GM18909 (cell line): ENCODE measurements around the gene SMIM24.
"Not testable (repeated sequence)": the region's sequence is repeated elsewhere in the genome, so short reads cannot be mapped to it uniquely, and the experiment has no call there.

ENCODE experiments used
- ATAC-seq: cut with Tn5 transposase; IDR thresholded peaks from one replicate; pipeline ENCODE4 v1.9.1; 2021; ENCODE audit warnings: mild to moderate bottlenecking; ENCODE audit not compliant: unreplicated experiment, poor library complexity

The SMIM24 gene

DNA sequence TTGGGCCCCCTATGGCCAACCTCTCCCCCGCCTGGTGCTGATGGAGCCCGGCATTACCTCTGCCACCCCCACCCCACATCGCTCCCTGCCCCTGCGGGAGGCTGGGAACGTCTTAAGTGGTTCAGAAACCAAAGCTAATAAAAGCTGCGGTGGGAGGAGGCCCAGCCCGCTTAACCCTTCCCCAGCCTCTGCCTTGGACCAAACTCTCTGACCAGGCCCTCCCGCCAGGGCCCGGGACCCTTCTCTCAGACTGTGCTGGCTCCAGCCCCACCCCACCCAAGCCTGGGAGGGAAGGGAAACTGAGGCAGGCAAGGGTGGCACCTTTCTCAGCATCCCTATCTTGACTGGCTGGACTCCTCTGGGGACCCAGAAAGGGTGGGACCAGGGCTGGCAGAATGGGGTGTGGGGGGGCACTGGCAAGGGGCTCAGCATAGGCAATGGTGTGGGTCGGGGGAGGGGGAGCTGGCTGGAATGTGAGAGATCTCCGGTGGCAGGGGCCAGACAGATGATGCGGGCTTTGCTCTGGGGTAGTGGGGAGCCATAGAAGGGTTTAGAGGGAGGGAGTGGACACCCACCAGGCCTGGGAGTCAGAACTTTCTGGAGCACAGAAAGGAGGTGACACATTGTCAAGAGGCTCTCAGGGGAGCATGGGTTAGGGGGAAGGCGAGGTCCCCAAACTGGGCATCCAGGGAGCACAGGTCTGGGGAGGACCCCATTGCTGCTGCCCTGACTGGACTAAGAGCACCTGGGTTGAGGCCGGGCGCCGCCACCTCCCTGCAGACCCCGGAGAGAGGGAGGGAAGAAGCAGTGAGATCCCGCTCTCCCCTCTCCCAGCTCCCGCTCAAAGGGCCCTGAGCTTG lies 21.9 kb downstream of the SMIM24 start:
- ATAC-seq, result no peak

DNA sequence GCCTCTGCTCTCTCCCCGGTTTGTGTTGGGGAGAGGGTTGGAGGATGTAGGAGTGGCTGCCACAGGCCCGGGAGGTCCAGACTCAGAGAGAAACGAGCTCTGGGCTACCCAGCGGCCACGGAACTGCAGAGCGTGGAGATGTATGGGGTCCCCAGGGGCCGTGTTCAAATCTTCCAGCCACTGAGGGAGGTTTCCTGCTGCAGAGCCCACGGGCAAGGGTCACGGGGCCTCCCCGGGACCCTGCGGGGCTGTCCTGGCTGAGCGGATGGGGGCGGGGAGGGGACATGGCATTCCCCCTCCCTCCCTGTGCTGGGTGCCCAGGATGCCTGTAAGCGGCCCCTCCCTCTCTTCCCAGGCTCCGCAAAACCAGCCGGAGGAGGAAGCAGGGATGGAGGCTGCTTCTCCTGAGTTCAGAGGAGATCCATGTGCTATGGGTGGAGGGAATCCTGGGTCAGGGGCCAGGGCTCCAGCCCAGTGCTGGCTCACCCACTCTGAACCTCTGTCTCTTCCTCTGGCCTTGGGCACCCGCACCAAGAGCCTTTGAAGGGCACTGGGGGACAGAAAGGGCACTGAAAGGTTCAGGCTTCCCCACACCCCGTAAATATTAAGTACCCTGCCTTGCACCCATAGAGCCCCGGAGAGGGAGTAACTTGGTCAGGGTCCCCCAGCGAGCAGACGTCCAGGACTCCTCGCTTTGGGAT lies 22.6 kb downstream of the SMIM24 start:
- no peak for ATAC-seq

DNA sequence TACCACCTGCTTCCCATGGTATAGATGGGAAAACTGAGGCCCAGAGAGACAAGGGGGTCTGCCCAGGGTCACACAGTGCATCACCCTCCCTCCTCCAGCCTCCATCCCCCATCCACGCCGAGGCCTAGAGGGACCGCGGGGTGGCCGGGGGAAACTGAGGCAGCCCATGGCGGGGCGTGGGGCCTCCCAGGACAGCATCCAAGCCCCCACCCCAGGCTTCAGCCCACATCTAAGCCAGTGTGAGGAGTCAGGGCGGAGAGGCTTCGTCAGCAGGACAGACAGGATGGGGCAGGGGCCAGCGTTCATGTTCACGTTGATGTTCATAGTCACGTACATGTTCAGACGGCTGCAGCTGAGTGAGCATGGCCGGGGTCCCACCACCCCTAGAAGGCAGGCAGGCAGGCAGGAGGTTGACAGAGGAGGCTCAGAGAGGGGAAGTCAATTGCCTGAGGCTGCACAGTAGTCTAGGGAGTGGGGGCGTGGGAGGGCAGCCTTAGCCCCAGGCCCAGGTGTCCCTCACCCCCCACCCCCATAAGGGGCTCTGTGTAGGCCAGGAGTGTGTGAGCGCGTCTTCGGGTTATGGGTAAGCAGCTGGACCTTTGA lies 23.3 kb downstream of the SMIM24 start:
- no peak for ATAC-seq

DNA sequence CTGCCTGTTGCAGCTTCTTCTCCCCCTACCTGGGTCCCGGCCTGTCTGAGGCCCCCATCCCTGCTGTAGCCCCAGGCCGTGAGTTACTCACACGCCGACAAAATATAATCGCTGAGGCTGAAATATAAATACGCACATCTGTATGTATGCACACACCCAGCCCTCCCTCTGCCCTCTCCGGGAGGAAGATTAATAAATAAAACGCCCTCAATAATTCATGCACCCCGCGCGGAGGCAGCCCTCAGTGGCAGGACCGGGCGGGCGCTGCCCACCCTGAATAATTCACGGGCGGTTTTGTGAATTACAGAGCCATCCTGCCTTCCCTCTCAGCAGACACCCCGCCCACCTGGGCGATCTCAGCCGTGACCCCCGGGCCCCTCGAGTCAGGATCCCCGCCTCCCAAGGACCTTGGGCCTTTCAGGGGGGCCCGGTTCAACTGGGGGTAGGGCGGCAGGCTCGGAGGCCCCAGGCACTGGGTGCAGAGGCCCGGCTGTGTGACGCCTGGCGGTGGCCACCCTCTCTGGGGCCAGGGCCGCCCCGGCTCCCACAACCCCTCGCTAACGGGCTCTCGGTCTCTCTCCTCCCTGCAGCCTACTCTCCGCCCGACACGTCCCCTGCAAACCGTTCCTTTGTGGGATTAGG lies 24.2 kb downstream of the SMIM24 start:
- no peak for ATAC-seq

DNA sequence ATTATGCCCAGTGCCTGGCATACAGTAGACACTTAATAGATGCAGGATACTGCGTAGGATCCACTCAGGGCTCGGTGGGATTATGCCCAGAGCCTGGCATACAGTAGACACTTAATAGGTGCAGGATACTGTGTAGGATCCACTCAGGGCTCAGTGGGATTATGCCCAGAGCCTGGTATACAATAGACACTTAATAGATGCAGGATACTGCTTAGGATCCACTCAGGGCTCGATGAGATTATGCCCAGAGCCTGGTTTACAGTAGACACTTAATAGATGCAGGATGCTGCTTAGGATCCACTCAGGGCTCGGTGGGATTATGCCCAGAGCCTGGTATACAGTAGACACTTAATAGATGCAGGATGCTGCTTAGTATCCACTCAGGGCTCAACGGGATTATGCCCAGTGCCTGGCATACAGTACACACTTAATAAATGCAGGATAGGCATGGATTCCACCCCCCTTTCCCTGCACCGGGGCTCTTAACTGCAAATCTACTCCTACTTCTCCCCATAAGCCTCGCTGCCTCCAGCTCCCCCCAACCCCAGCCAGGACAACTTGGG lies 24.9 kb downstream of the SMIM24 start:
- no peak for ATAC-seq

DNA sequence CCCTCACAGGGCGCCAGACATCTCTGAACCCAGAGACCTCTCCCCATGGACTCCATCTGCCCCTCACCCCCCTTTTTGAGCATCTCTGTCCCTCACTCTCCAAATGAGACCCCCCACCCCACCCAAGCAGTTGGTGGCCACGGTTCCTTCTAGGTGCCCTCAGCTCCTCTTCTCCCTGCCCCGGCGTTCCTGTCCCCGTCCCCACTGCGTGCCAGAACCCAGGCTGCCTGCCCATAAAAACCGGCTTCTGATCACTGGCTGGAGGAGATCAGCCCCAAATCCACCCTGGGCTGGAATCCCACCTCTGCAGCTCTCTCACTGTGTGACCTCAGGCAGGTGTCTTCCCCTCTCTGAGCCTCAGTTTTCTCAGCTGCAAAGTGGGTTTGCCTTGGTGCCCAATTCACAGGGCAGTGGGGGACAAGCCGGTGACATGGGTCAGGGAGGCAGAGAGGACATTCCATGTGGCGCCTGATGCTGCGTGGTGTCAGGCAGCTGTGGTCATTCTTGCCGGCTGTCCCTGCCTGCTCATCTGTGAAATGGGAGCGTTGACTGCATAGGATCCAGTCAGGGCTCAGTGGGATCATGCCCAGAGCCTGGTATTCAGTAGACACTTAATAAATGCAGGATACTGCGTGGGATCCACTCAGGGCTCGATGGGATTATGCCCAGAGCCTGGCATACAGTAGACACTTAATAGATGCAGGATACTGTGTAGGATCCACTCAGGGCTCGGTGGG lies 25.5 kb downstream of the SMIM24 start:
- no peak for ATAC-seq

DNA sequence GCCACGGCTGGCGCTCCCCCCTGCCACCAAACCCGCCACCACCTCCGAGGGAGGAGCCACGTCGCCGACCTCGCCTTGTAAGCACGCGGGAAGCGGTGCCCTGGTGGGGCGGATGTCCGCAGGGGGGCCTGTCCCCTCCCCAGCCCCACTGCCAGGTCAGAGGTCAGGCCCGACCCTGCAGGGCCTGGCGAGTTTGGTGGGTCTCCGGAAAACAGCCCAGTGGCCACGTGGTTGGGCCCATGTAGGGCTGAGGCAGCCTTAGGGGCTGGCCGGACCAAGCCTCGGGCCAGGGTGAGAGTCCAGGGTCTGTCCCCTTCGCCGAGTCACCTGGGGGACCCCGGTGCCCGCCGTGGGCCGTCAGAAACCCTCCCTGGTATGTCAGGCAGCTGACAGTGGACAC lies 26.5 kb downstream of the SMIM24 start:
- no peak for ATAC-seq

DNA sequence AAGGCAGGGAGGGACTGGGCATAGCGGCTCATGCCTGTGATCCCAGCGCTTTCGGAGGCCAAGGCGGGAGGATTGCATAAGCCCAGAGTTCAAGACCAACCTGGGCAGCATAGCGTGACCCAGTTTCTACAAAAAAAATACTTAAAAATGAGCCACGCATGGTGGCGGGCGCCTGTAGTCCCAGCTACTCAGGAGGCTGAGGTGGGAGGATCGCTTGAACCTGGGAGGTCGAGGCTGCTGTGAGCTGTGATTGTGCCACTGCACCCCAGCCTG lies 27.4 kb downstream of the SMIM24 start:
- not testable (repeated sequence) for ATAC-seq

DNA sequence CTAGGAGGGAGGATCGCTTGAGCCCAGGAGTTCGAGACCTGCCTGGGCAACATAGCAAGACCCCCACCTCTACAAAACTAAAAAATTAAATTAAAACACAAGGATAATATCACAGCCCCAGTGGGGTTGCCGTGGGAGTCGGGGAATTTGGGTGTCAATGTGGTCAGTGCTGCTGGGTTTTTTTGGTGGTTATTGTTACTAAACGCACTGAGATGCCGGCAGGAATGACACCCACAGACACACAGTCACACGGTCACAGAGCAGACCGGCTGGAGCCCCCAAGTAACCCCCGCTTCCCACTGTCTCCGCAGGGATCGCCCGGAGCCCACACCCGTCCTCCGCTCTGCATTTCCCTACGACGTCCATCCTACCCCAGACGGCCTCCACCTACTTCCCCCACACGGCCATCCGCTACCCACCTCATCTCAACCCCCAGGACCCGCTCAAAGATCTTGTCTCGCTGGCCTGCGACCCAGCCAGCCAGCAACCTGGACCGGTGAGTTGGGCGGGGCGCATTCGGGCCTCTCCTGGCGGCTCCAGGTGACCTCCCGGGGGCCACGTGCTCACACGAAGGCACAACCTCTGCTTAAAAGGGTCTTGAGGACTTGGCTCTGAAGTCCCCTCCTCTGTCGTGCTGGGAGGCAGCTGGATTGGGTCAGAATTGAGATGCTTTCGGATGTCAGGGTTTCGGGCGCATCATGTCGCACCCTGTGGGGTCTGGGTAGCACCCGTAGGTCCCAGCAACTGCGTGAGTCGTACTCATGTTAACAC lies 28.0 kb downstream of the SMIM24 start:
- no peak for ATAC-seq

DNA sequence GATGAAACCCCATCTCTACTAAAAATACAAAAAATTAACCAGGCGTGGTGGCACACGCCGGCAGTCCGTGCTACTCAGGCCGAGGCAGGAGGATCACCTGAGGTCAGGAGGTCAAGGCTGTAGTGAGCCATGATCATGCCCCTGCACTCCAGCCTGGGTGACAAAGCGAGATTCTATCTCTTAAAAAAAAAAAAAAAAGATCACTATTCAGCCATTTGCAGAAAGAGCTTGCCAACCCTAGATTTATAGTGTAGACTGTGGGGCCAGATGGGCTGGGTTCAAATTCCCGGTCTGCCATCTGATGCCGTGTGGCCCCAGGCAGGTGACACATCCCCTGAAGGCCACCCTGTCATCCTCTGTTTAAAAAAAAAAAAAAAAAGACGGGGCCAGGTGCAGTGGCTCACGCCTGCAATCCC lies 28.9 kb downstream of the SMIM24 start:
- ATAC-seq, result no peak

DNA sequence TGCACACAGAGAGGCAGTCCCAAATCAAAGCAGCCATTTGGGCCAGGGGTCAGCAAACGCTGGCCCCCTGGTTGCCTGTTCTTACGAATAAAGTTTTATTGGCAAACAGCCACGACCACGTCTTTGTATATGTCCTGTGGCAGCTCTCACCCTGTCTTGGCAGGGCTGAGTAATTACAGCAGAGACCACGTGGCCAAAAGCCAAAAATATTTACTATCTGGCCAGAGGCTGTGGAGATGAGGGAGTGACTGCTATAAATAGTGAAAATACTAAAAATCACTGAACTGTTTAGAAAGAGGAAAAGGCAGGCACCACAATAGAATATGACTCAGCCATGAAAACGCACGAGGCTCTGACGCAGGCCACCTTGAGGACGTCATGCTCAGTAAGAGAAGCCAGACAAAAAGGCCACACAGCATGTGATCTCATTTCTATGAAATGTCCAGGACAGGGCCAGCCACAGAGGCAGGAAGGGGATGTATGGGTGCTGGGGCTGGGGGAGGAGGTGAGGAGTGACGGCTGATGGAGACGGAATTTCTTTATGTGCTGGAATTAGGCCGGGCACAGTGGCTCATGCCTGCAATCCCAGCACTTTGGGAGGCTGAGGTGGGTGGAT lies 29.4 kb downstream of the SMIM24 start:
- ATAC-seq, result no peak

DNA sequence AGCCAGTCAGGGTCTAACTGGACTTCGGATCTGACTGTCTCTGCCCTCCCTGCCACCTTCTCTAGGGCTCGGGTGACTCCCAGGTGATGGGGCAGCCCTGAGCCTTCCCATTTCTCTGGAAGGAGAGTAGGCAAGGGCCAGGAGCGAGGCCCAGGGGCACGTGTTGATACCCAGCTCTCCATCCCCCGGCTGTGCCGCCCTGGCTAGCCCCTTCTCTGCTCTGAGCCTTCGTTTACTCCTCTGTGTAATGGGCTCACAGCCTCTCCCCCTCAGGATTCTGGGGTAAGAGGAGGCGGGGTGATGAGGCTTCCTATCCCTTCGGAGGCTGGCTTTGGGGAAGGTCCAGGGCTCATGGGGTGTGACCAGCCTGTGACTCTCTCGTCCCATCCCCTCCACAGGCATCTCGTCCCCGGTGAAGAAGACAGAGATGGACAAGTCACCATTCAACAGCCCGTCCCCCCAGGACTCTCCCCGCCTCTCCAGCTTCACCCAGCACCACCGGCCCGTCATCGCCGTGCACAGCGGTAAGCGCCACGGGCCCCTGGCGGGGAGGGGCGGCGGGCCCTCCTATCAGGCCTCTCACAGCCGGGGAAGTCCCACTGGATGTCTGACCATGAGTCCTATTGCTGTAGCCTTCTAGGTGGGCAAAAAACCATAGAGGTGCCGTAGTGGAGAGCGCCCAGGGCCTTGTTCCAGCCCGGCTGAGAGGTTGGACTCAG lies 31.6 kb downstream of the SMIM24 start:
- no peak for ATAC-seq

DNA sequence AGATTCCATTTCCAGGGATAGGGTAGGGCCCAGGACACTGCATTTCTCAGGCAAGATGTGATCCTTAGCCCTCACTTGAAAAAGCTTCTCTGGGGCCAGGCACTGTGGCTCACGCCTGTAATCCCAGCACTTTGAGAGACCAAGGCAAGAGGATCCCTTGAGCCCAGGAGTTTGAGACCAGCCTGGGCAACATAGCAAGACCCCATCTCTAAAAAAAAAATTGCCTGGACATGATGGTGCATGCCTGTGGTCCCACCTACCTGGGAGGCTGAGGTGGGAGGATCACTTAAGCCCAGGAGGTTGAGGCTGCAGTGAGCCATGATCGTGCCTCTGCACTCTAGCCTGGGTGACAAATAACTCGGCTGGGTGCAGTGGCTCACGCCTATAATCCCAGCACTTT lies 33.7 kb downstream of the SMIM24 start:
- ATAC-seq, result not testable (repeated sequence)

DNA sequence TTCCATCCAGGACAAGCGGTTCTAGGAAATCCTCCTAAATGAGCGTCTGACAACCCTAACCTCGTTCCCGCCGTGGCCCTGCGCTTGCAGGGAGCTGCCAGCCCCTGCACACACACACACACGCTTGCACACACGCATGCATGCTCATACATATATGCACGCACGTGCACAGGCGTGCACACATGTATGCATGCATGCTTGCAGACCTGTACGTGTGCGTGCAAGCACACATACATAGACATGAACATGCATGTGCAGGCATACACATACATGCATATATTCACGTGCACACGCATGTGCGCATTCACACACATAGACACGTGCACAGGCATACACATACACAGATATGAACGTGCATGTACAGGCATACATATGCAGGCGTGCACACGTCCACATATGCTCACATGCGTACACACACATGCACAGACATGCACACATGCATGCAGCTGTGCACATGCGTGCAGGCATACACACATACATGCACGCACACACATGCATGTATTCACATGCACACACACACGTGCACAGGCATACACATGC lies 35.6 kb downstream of the SMIM24 start:
- ATAC-seq, result no peak

DNA sequence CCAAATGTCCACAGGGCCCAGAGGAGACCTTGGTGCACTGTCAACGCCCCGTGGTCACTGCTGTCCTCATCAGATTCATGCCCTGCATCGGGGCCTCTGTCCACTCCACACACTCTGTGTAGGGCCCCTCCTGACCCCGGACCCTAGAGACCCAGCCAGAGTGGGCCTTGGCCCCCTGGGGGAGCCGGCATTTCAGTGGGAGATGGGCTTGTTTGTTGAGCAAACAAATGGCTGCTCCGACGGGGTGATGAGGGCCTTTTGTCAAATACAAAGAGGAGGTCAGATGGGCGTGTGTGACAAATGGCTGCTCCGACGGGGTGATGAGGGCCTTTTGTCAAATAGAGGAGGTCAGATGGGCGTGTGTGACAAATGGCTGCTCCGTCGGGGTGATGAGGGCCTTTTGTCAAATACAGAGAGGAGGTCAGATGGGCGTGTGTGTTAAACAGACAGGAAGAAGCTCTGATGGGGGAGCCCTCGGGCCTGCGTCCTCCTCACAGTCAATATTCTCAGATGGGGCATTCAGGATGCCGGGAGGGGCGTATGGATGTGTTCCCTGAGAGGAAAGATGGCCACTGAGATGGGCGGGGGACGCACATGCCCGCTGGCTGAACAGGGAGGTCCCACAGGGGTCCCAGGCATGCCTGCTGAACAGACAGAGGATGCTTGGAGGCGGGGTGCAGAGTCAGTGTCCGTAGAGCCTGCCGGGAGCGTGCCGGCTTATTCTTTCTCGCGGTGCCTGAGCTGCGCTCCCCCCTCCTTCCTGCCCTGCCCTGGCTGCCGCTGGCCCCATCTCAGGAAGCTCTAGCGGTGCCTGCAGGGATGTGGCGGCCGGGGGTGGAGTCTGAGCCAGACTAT lies 36.3 kb downstream of the SMIM24 start:
- ATAC-seq, result no peak

DNA sequence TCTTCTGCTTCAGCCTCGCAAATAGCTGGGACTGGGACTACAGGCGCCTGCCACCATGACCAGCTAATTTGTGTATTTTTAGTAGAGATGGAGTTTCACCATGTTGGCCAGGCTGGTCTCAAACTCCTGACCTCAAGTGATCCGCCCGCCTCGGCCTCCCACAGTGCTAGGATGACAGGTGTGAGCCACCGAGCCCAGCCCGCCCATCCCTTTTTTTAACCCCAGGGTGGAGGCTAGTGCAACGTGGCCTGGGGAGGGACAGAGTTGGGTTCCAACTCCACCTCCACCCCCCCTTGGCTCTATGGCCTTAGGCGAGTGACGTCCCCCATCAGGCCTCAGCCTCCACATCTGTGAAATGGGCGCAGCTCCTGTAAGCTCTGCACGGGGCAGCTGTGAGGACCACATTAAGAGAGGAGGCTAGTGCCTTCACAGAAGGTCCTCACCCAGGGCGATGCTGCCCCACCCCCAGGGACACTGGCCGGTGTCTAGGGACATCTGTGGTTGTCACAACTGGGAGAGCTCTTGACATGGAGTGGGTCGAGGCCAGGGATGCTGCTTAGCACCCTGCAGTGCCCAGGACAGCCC lies 37.7 kb downstream of the SMIM24 start:
- no peak for ATAC-seq

DNA sequence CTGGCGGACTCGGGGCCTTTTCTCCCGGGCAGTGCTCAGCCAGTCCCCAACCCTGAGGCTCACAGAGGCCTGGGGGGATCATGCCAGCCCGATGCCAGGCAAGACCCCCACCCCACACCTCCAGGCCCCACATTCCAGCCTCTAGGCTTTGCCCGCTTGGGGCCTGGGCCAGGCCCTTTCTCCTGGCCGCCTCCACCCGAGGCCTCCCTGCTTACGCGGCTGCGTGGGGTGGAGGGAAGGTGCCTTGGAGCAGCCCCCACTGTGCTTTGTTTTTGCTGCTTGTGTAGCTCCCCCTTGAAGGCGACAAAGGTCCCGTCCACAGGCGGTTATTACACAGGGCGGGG lies 38.4 kb downstream of the SMIM24 start:
- no peak for ATAC-seq
